Heart left ventricle (tissue), 13 donors: ENCODE data around the gene GUCA2A.

ENCODE experiments used
- CTCF ChIP-seq, 12 donors: fragments of 200-600 bp; sonication (generic) in 4 of 12; IDR thresholded peaks; one replicate each; pipeline versions ENCODE4 v1.5.0 to v1.8.0; 2018 to 2022; ENCODE audit warnings: antibody characterized with exemption in 12 of 12, mild to moderate bottlenecking in 5 of 12
- POLR2A ChIP-seq, 2 donors: fragments of 450-650 bp; IDR thresholded peaks; one replicate each; pipeline ENCODE4 v1.6.1; 2017; ENCODE audit warnings: antibody characterized with exemption in 2 of 2, mild to moderate bottlenecking in 2 of 2, moderate library complexity in 2 of 2
- donor health status: ischemic (EF 13 %, LVEDD 7.1; RV severe dilation, severe dysfunction).
- donor health status: DM: no; HTN: yes; CAD: no.
- donor health status: DM: no; HTN: no; CAD: no.
- donor health status: ischemic (EF 25% LVEDD 6.9; RV normal size, moderate dysfunction).
- donor health status: ischemic (EF 25% LVEDD 5.7; RV mildly dilated, moderate dysfunction).
- donor health status: ischemic (EF 35%, LVEDD 5.7; RV mildly dilated, moderate dysfunction).
- donor health status: nonischemic (EF 11% LVEDD 7.7; RV severe dilation, severe dysfunction).
- donor health status: DM: yes; HTN: yes; CAD: no.
- donor health status: PGD.
- donor health status: ischemic (EF 29% LVEDD 5.4; RV normal size, mild dysfunction).
- donor health status: nonischemic (EF 23%, LVEDD 6.1; RV moderate dilation, normal function).

DNA sequence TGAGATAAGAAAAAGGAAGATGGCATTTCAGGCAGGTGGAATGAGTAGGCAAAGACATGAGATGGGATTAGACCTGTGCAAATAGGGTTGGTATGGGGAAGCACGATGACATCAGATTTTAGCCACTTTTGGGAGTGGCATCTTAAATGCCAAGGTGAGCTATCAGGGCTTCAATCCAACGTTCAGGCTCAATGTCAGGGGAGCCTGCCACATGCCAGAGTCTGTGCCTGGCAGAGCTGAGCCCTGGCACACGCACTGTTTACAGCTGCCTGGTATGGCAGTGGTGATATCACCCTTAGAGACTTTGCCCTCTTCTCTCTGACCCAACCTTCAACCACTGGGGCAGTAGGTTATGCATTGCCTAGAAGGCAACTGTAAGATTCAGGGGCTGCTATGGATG, 12.4 kb downstream of the GUCA2A start:
- TF ChIP-seq POLR2A (IDR thresholded peaks at IDR 0.05) (no peak), CTCF (IDR thresholded peaks at IDR 0.05) (no peak)
